Measurements from ENCODE around the gene FBRSL1.

The FBRSL1 gene

DNA sequence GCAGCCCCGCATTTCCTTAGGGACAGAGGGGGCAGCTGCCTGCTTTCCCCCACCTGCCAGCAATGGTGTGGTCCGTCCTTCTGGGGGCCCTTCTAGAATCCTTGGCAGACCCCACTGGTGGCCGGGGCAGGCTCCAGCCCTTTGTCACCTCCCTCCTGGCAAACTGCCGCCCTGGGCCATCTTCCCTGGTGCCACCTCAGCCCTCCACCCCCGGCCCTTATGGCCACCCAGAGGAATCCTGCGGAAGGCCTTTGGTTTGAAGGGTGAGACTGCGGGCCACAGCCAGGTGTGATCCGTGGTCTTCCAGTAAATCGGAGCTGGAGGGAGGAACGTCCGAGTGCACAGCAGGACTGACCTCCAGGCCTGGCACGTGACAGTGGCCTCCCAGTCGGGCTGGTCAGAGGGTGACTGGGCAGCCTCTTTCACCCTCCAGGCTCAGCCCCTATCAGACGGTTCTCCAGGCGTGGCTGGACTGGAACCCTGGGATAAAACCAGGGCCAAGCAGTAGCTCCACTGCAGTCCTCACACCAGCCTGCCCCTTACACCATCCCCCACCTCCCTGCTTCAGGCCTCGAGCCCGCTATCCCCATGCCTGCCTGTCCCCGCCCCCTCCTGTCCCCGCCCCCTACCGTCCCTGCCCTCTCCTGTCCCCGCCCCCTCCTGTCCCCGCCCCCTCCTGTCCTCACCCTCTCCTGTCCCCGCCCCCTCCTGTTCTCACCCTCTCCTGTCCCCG is 12.4 kb downstream of the FBRSL1 start:
- Histone ChIP-seq H3K4me1 (ENCODE audit: control extremely low read depth in 1 of 4, control insufficient read depth in 4 of 4, insufficient read depth in 4 of 4, low read length in 3 of 4) (peaks cover 0 to 77% (median 67%) of the 10 kb centered on the region in 4 experiments), H3K27me3 (replicated peaks in 2 of 5; ENCODE audit: control insufficient read depth in 4 of 5, insufficient read depth in 5 of 5, low read length in 4 of 5) (no peaks in the 10 kb centered on the region), H3K9me3 (ENCODE audit: control extremely low read depth in 1 of 5, control insufficient read depth in 4 of 5, insufficient read depth in 2 of 5, low read depth in 1 of 5, low read length in 4 of 5) (no peaks in the 10 kb centered on the region), H3K36me3 (ENCODE audit: control insufficient read depth in 4 of 4, insufficient read depth in 4 of 4, low read length in 3 of 4) (no peaks in the 10 kb centered on the region), H3K4me3 (ENCODE audit: control insufficient read depth in 1 of 7, extremely low read depth in 1 of 7, insufficient read depth in 4 of 7, low read depth in 2 of 7, low read length in 6 of 7) (no peak overlapping the region), H3K27ac (ENCODE audit: insufficient read depth in 1 of 2, low read depth in 1 of 2, low read length in 2 of 2, poor library complexity in 1 of 2, severe bottlenecking in 2 of 2) (no peak overlapping the region)
- ChIA-PET CTCF (interaction anchor here (1.3 to 1.7 kb wide), 3 partner anchors 10 to 62 kb away, joined by 3 to 4 read pairs (median 4); no protein-coding TSS in a partner anchor), POLR2A (no interaction called here)
- WGBS (ENCODE audit: insufficient coverage): 98% methylated on average over 15 of the region's 24 CpGs
- peak in 1 of 3 donors; percentile 35 for DNase-seq

DNA sequence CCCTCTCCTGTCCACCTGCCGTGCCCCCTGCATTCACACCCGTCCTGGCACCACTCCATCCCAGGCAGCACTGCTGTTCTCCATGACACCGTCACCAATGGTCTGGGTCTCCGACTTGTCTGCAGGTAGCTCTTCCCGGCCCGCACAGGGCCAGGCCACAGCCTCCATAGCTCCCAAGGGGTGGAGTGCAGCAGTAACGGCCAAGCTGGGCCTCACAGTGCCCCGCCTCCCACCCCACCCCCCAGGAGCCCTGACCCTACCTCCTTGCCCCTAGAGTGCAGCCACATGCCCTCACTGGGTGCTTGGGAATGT is 12.9 kb downstream of the FBRSL1 start:
- 81% methylated on average over 3 of the region's 8 CpGs for WGBS (ENCODE audit: insufficient coverage)
- CTCF ChIA-PET: interaction anchor here (0.9 to 1.5 kb wide), 3 partner anchors 20 to 88 kb away, joined by 3 to 4 read pairs (median 3); no protein-coding TSS in a partner anchor
- POLR2A ChIA-PET: no interaction called here

DNA sequence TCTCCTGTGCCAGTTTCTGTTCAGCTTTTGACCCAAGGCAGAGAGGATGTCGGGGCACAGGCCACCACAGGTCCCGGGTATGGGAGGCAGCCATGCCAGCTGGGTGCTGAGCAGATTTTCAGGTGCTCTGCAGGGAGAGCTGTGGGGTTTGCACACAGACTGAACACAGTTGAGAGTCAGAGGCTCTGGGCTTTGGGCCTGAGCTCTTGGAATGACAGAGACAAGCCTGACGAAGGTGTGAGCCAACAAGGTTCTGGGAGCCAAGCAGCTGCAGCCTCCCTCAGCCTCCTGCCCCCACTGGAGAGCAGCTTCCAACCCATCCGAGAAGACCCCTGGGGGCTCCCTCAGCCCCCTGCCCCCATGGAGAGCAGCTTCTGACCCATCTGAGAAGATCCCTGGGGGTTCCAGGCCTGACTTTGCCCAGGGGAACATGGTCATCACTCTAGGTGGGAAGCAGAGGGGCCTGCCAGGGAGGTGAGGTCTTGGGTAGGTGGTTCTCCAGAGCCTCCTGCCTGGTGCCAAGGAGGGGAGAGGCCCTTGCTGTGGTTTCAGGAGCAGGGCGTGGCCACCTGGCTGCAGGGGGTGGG is 13.8 kb downstream of the FBRSL1 start:
- WGBS (ENCODE audit: insufficient coverage): 82% methylated on average over 4 of the region's 5 CpGs
- Histone ChIP-seq H3K36me3 (ENCODE audit: control insufficient read depth in 4 of 4, insufficient read depth in 4 of 4, low read length in 3 of 4) (peaks cover 0 to 8% (median 3%) of the 10 kb centered on the region in 4 experiments), H3K27me3 (replicated peaks in 2 of 5; ENCODE audit: control insufficient read depth in 4 of 5, insufficient read depth in 5 of 5, low read length in 4 of 5) (no peaks in the 10 kb centered on the region), H3K4me1 (ENCODE audit: control extremely low read depth in 1 of 4, control insufficient read depth in 4 of 4, insufficient read depth in 4 of 4, low read length in 3 of 4) (peaks cover 0 to 85% (median 77%) of the 10 kb centered on the region in 4 experiments), H3K4me3 (ENCODE audit: control insufficient read depth in 1 of 7, extremely low read depth in 1 of 7, insufficient read depth in 4 of 7, low read depth in 2 of 7, low read length in 6 of 7) (no peak overlapping the region), H3K27ac (ENCODE audit: insufficient read depth in 1 of 2, low read depth in 1 of 2, low read length in 2 of 2, poor library complexity in 1 of 2, severe bottlenecking in 2 of 2) (no peak overlapping the region), H3K9me3 (ENCODE audit: control extremely low read depth in 1 of 5, control insufficient read depth in 4 of 5, insufficient read depth in 2 of 5, low read depth in 1 of 5, low read length in 4 of 5) (no peaks in the 10 kb centered on the region)
- POLR2A ChIA-PET: no interaction called here
- no peak for DNase-seq
- CTCF ChIA-PET: interaction anchor here (0.9 to 1.3 kb wide), 2 partner anchors 64 to 89 kb away, joined by 3 read pairs; no protein-coding TSS in a partner anchor

More for the DNA sequence above, 12.9 kb downstream of the FBRSL1 start:
- Histone ChIP-seq H3K4me3 (ENCODE audit: control insufficient read depth in 1 of 7, extremely low read depth in 1 of 7, insufficient read depth in 4 of 7, low read depth in 2 of 7, low read length in 6 of 7) (no peak overlapping the region), H3K4me1 (ENCODE audit: control extremely low read depth in 1 of 4, control insufficient read depth in 4 of 4, insufficient read depth in 4 of 4, low read length in 3 of 4) (peaks cover 0 to 83% (median 73%) of the 10 kb centered on the region in 4 experiments), H3K9me3 (ENCODE audit: control extremely low read depth in 1 of 5, control insufficient read depth in 4 of 5, insufficient read depth in 2 of 5, low read depth in 1 of 5, low read length in 4 of 5) (no peaks in the 10 kb centered on the region), H3K36me3 (ENCODE audit: control insufficient read depth in 4 of 4, insufficient read depth in 4 of 4, low read length in 3 of 4) (no peaks in the 10 kb centered on the region), H3K27me3 (replicated peaks in 2 of 5; ENCODE audit: control insufficient read depth in 4 of 5, insufficient read depth in 5 of 5, low read length in 4 of 5) (no peaks in the 10 kb centered on the region), H3K27ac (ENCODE audit: insufficient read depth in 1 of 2, low read depth in 1 of 2, low read length in 2 of 2, poor library complexity in 1 of 2, severe bottlenecking in 2 of 2) (no peak overlapping the region)
- no peak for DNase-seq

DNA sequence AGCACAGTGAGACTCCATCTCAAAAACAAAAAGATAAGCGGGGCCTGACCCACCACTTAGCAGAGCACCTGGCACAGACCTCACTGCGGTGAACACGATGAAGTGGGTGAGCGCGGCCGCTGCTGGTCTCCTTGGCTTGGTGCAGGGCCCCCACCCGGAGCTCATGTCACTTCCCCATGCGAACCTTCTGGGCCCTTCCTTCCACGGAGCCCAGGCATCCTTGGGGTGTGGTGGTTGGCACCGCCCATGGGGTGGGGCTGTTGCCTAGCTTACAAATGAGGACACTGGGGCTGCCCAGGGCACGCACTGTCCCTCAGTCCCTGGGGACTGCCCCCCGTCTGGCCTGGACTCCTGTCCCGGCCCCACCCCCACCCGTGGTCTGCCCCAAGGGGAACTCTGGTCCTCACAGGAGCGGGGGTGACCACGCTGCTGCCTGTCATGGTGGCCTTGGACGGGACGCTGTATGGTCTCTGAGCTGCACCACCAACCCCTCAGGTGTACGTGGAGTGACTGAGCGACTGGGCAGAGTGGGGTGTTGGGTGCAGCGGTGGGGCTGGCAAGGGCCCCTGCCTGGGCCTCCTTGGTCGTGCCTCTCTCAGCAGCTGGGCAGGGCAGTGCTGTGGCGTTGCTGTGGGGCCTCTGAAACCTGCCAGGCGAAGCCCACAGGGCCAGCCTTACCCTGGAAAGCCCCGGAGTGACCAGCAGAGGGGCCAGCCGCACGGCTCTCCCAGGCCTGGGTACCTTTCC is 15.3 kb downstream of the FBRSL1 start:
- peak; percentile 78 to 92 (median 90) for DNase-seq
- ChIA-PET CTCF (interaction anchor here (0.7 to 5.2 kb wide), 24 partner anchors 9 to 90 kb away, joined by 3 to 39 read pairs (median 4); no protein-coding TSS in a partner anchor), POLR2A (interaction anchor here (0.7 to 0.9 kb wide), 2 partner anchors 76 to 90 kb away, joined by 3 to 4 read pairs; no protein-coding TSS in a partner anchor)
- Histone ChIP-seq H3K9me3 (ENCODE audit: control extremely low read depth in 1 of 5, control insufficient read depth in 4 of 5, insufficient read depth in 2 of 5, low read depth in 1 of 5, low read length in 4 of 5) (no peaks in the 10 kb centered on the region), H3K27me3 (replicated peaks in 2 of 5; ENCODE audit: control insufficient read depth in 4 of 5, insufficient read depth in 5 of 5, low read length in 4 of 5) (peaks cover 0 to 13% (median 0%) of the 10 kb centered on the region in 5 experiments), H3K36me3 (ENCODE audit: control insufficient read depth in 4 of 4, insufficient read depth in 4 of 4, low read length in 3 of 4) (peaks cover 0 to 16% (median 5%) of the 10 kb centered on the region in 4 experiments), H3K27ac (ENCODE audit: insufficient read depth in 1 of 2, low read depth in 1 of 2, low read length in 2 of 2, poor library complexity in 1 of 2, severe bottlenecking in 2 of 2) (no peak overlapping the region), H3K4me3 (ENCODE audit: control insufficient read depth in 1 of 7, extremely low read depth in 1 of 7, insufficient read depth in 4 of 7, low read depth in 2 of 7, low read length in 6 of 7) (peak overlapping the region in 3 of 7 experiments; percentile 11 to 30 (median 23)), H3K4me1 (ENCODE audit: control extremely low read depth in 1 of 4, control insufficient read depth in 4 of 4, insufficient read depth in 4 of 4, low read length in 3 of 4) (peaks cover 0 to 81% (median 73%) of the 10 kb centered on the region in 4 experiments)
- WGBS (ENCODE audit: insufficient coverage): 42% methylated on average over 27 of the region's 27 CpGs

DNA sequence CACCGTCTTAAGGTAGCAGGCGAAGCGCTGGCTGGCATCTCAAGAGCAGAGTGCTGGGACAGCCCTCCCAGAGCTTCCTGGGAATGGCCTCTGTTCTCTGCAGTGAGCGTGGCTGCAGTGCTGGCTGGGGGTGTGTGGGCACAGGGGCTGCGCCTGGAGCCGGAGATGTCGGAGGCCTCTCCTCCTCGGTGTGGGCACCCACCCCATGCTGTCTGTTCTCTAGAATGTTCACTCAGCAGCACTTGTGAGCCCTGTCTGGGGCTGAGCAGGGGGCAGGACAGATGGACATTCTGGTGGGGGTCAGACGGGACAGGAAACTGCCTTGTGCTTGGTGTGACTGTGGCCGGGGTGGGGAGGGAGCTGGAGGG is 15.9 kb downstream of the FBRSL1 start:
- peaks cover 0 to 19% (median 0%) of the 10 kb centered on the region in 5 experiments for H3K27me3 ChIP-seq (replicated peaks in 2 of 5; ENCODE audit: control insufficient read depth in 4 of 5, insufficient read depth in 5 of 5, low read length in 4 of 5)
- DNase-seq: no peak
- H3K9me3 ChIP-seq (ENCODE audit: control extremely low read depth in 1 of 5, control insufficient read depth in 4 of 5, insufficient read depth in 2 of 5, low read depth in 1 of 5, low read length in 4 of 5): no peaks in the 10 kb centered on the region
- ChIA-PET POLR2A (interaction anchor here (0.7 to 1.5 kb wide), 2 partner anchors 76 to 90 kb away, joined by 3 to 4 read pairs; no protein-coding TSS in a partner anchor), CTCF (interaction anchor here (0.8 to 5.2 kb wide), 14 partner anchors 10 to 90 kb away, joined by 3 to 39 read pairs (median 6); no protein-coding TSS in a partner anchor)
- WGBS (ENCODE audit: insufficient coverage): 52% methylated on average over 7 of the region's 10 CpGs
- peak overlapping the region in 4 of 7 experiments; percentile 10 to 64 (median 20) for H3K4me3 ChIP-seq (ENCODE audit: control insufficient read depth in 1 of 7, extremely low read depth in 1 of 7, insufficient read depth in 4 of 7, low read depth in 2 of 7, low read length in 6 of 7)
- H3K4me1 ChIP-seq (ENCODE audit: control extremely low read depth in 1 of 4, control insufficient read depth in 4 of 4, insufficient read depth in 4 of 4, low read length in 3 of 4): peaks cover 0 to 75% (median 67%) of the 10 kb centered on the region in 4 experiments
- no peak overlapping the region for H3K27ac ChIP-seq (ENCODE audit: insufficient read depth in 1 of 2, low read depth in 1 of 2, low read length in 2 of 2, poor library complexity in 1 of 2, severe bottlenecking in 2 of 2)
- peaks cover 0 to 21% (median 6%) of the 10 kb centered on the region in 4 experiments for H3K36me3 ChIP-seq (ENCODE audit: control insufficient read depth in 4 of 4, insufficient read depth in 4 of 4, low read length in 3 of 4)

DNA sequence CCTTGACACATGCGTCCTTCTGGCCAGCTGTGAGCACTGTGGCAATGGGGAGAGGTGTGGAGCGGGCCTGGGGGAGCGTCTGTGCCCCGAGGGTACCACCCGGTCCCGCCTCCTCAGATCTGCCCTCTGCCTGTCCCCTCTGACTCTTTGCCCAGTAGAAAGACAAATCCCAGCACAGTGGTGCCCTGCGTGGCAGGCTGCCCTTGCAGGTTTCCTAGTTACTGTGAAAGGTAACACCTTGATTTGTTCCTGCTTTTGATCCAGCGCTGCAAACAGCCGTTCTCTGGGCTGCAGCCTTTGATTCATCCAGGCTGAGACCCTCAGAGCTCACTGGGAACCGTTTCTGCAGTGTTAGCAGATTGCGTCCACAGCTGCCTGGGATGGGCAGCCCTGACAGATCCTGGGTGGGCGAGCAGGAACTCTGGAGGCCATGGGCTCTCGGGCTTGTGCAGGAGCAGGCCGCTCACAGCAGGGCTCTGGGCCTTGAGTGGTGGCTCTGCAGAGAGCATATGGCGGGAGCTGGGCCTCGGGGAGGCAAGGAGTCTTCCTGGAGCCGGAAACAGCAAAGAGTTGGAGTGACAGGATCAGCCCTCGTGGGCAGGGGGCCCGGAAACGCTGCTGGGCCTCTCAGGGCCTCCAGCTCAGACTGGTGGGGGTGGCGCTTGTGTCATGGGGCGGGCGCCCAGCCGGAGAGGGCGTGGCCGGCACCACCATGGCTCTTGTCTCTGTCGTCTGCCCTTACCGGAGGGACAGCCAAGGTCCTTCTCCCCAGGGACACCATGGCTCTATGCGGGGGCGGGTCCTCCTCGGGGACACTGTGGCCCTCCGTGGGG is 16.6 kb downstream of the FBRSL1 start:
- Histone ChIP-seq H3K4me3 (ENCODE audit: control insufficient read depth in 1 of 7, extremely low read depth in 1 of 7, insufficient read depth in 4 of 7, low read depth in 2 of 7, low read length in 6 of 7) (peak overlapping the region in 5 of 7 experiments; percentile 34 to 72 (median 58)), H3K9me3 (ENCODE audit: control extremely low read depth in 1 of 5, control insufficient read depth in 4 of 5, insufficient read depth in 2 of 5, low read depth in 1 of 5, low read length in 4 of 5) (no peaks in the 10 kb centered on the region), H3K27me3 (replicated peaks in 2 of 5; ENCODE audit: control insufficient read depth in 4 of 5, insufficient read depth in 5 of 5, low read length in 4 of 5) (peaks cover 0 to 26% (median 0%) of the 10 kb centered on the region in 5 experiments), H3K36me3 (ENCODE audit: control insufficient read depth in 4 of 4, insufficient read depth in 4 of 4, low read length in 3 of 4) (peaks cover 0 to 27% (median 8%) of the 10 kb centered on the region in 4 experiments), H3K4me1 (ENCODE audit: control extremely low read depth in 1 of 4, control insufficient read depth in 4 of 4, insufficient read depth in 4 of 4, low read length in 3 of 4) (peaks cover 0 to 68% (median 60%) of the 10 kb centered on the region in 4 experiments), H3K27ac (ENCODE audit: insufficient read depth in 1 of 2, low read depth in 1 of 2, low read length in 2 of 2, poor library complexity in 1 of 2, severe bottlenecking in 2 of 2) (peak overlapping the region; percentile 54 to 68)
- WGBS (ENCODE audit: insufficient coverage): 13% methylated on average over 30 of the region's 32 CpGs
- POLR2A ChIA-PET: interaction anchor here (0.6 to 1.5 kb wide), 2 partner anchors 9 to 76 kb away, joined by 3 to 4 read pairs; no protein-coding TSS in a partner anchor
- peak; percentile 32 to 75 (median 69) for DNase-seq
- CTCF ChIA-PET: interaction anchor here (0.8 to 5.2 kb wide), 11 partner anchors 9 to 368 kb away, joined by 3 to 39 read pairs (median 6); no protein-coding TSS in a partner anchor
